KOPT-K1 (cell line): ENCODE measurements around the gene DUSP10.

Experiments used
- H3K27ac ChIP-seq: fragments of 200-600 bp; sonication (generic); 2 replicates; pipeline ENCODE4 v1.5.1; 2016; ENCODE audit warnings: antibody characterized with exemption, mild to moderate bottlenecking, low read depth, low read length; ENCODE audit not compliant: poor library complexity, severe bottlenecking
- H3K36me3 ChIP-seq: fragments of 200-600 bp; sonication (generic); 2 replicates; pipeline ENCODE4 v1.5.1; 2017; ENCODE audit warnings: antibody characterized with exemption, mild to moderate bottlenecking, low read length, moderate library complexity; ENCODE audit not compliant: insufficient read depth
- H3K9me3 ChIP-seq: fragments of 200-600 bp; sonication (generic); 2 replicates; pipeline ENCODE4 v1.5.1; 2017; ENCODE audit warnings: antibody characterized with exemption, low read length, mild to moderate bottlenecking; ENCODE audit not compliant: insufficient read depth, poor library complexity, severe bottlenecking

DUSP10 gene

GRCh38 chr1:221748981-221749380, 7.1 kb upstream of the DUSP10 start:
- Histone ChIP-seq H3K27ac (no peak overlapping the region), H3K9me3 (no peaks in the 10 kb centered on the region), H3K36me3 (no peaks in the 10 kb centered on the region)

GRCh38 chr1:221747839-221748238, 6.0 kb upstream of the DUSP10 start:
- no peak overlapping the region for H3K27ac ChIP-seq
- no peaks in the 10 kb centered on the region for H3K9me3 ChIP-seq

DNA sequence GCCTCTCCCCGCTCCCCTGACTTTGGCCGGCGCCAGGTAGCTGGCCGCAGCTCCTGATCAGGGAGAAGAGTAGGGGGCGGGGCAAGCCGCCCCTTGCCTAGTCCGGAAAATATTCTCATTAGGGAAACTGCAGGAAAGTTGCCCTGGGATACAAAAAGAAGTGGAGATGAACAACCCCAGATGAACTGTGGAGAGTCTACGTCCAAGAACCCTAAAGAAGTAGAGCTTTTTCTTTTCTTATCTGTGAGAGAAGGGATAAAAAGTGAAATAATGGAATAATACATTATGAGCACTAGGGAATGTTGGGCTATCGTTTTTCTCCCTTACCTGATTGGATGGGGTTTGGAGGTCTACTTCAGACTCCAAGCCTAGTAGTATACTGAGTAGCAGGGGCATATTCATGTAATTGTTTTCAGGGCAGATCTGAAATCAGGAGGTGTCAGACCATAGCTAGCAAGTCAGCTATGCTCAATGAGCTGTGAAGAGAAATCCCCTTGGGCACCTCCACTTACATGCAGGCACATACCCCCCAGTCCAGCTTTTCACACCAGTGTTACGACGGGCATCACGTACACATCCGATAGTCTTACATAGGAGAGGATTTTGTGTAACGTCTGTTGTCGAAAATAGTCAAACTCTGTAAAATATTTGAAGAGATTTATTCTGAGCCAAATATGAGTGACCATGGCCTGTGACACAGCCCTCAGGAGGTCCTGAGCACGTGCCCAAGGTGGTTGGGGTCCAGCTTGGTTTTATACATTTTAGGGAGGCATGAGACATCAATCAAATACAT, 1.7 kb upstream of the DUSP10 start:
- Histone ChIP-seq H3K27ac (peak overlapping the region; percentile 54), H3K9me3 (no peaks in the 10 kb centered on the region), H3K36me3 (no peaks in the 10 kb centered on the region)

More at GRCh38 chr1:221747839-221748238, 6.0 kb upstream of the DUSP10 start:
- H3K36me3 ChIP-seq = no peaks in the 10 kb centered on the region

DNA sequence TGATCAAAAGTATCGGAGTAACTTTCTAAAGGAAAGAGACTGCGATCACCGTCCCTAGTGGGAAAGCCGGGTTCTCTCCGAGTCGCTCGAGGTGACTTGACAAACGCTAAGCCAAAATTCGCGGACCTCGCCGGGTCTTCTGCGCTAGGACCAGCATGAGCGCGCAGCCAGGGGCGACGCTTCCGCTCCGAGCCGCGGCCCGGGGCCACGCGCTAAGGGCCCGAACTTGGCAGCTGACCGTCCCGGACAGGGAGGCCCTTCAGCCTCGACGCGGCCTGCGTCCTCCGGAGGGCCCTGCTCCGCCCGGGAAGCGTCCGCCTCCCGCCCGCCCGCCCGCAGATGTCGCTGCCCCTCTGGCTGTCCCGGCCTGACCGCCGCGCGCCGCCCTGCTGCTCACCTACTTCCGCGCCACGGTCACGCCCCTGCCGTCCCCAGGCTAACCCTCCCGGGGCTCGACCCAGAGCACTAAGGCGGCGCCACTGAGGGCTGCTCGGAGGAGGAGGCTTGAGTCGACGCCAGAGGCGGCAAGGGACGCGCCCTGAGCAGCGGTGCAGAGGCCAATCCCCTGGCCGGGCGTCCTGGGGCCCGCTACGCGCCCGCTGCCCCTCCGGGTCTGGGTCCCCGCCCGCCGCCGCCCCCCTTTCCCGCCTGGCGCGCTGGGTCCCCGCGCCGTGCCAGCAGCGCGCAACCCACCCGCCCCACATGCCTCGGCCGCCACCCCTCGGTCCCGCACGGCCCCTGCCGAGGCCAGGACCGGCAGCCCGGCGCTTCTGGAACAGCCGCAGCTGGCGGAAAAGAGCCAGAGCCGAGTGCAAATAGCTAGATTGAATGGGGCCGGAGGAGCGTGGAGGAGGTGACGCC, 896 bp upstream of the DUSP10 start:
- H3K9me3 ChIP-seq = no peaks in the 10 kb centered on the region
- peak overlapping the region; percentile 54 for H3K27ac ChIP-seq
- H3K36me3 ChIP-seq = no peaks in the 10 kb centered on the region

- Histone ChIP-seq H3K27ac (peak overlapping the region; percentile 66), H3K36me3 (no peaks in the 10 kb centered on the region), H3K9me3 (no peaks in the 10 kb centered on the region)
These were observed 741 bp downstream of the DUSP10 start for GRCh38 chr1:221740993-221741702.

- H3K27ac ChIP-seq = no peak overlapping the region
- no peaks in the 10 kb centered on the region for H3K36me3 ChIP-seq
- H3K9me3 ChIP-seq = no peaks in the 10 kb centered on the region
These were observed 1.4 kb downstream of the DUSP10 start for GRCh38 chr1:221740369-221740992.

GRCh38 chr1:221739677-221740025, 2.2 kb downstream of the DUSP10 start:
- no peaks in the 10 kb centered on the region for H3K9me3 ChIP-seq
- no peaks in the 10 kb centered on the region for H3K36me3 ChIP-seq
- H3K27ac ChIP-seq = no peak overlapping the region

- no peaks in the 10 kb centered on the region for H3K9me3 ChIP-seq
- no peaks in the 10 kb centered on the region for H3K36me3 ChIP-seq
- no peak overlapping the region for H3K27ac ChIP-seq
These were observed 2.7 kb downstream of the DUSP10 start for GRCh38 chr1:221739018-221739676.

DNA sequence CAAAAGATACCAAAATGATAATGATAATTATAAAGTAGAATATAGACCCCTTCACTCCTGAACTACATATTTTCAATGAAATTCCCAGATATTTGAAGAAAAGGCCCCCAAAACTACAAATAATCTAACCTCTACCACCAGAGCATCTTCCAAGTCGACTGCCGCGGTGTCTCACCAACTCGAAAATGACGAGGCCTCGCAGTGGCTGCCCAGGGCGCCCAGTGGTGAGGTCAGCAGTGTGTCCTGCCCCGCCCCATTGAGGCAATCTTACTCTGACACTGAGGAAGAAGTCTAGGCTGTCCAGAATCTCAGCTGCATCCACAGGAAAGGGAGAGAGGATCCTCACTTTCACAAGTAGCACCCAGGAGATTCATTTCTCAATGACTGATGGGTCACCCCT, 5.2 kb downstream of the DUSP10 start:
- no peak overlapping the region for H3K27ac ChIP-seq
- H3K36me3 ChIP-seq = no peaks in the 10 kb centered on the region
- H3K9me3 ChIP-seq = no peaks in the 10 kb centered on the region

DNA sequence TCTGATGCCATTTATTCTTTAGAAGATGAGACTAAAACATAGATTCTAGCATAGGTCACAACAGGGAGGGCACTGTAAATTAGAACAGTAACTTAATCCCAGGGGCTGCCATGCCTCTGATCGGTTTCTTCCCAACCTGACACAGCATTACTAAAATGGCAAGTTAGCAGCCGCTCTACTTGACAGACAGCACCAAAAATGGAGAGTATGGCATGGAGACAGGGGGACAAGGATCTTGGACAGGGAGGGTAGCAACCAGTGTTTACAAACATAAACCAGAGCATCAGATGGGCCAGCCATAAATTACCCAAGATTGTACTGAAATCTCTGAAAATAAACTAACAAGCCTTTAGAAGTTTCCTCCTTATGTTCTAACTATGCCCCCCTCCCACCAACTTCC, 5.9 kb downstream of the DUSP10 start:
- no peaks in the 10 kb centered on the region for H3K36me3 ChIP-seq
- H3K27ac ChIP-seq = no peak overlapping the region

DNA sequence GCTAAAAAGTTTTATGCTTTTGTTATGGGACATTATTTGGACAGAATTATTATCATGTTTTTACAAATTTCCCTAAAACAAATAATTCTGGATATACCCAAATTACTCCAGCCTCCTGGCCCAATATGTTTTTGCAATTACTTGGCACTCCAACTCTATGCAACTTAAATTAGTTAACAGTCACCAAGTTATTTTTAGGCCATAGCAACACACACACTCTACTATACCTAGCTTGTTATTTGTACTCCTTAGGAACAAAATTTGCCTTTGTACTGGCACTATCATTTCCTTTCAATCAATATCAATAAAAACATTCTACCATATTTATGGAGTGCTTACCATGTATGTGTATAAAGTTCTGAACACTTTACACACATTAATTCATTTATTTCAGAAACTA, 7.7 kb downstream of the DUSP10 start:
- Histone ChIP-seq H3K36me3 (no peaks in the 10 kb centered on the region), H3K27ac (no peak overlapping the region), H3K9me3 (no peaks in the 10 kb centered on the region)

More for the DNA sequence above, 5.9 kb downstream of the DUSP10 start:
- H3K9me3 ChIP-seq = no peaks in the 10 kb centered on the region

GRCh38 chr1:221732052-221732451, 9.8 kb downstream of the DUSP10 start:
- H3K9me3 ChIP-seq = no peaks in the 10 kb centered on the region
- H3K27ac ChIP-seq = no peak overlapping the region
- no peaks in the 10 kb centered on the region for H3K36me3 ChIP-seq

DNA sequence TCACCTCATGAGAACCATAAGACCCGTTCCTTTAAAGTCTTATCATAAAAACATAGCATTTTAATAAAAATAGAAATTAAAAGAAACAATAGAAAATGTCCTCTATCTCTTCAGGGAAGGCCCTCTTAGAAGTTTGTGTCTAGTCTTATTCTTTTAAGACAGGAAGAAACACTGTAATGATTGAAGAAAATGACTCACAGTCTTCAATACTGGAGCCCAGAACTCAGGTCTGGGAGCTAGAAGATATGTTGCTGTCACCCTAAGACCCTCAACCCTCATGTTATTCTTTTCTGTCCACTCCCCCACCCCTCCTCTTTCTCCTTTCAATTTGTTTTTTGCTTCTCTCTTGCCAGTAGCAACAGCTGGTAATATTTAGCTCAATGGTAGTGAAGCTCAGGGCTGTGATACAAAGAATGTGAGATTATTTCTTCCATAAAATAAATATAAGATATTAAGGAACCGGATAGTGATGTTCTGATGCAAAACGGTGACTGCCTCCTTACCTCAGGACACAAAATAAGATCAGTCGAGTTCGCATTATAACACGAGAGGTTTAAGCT, 12.0 kb downstream of the DUSP10 start:
- Histone ChIP-seq H3K9me3 (no peaks in the 10 kb centered on the region), H3K27ac (no peak overlapping the region), H3K36me3 (no peaks in the 10 kb centered on the region)

DNA sequence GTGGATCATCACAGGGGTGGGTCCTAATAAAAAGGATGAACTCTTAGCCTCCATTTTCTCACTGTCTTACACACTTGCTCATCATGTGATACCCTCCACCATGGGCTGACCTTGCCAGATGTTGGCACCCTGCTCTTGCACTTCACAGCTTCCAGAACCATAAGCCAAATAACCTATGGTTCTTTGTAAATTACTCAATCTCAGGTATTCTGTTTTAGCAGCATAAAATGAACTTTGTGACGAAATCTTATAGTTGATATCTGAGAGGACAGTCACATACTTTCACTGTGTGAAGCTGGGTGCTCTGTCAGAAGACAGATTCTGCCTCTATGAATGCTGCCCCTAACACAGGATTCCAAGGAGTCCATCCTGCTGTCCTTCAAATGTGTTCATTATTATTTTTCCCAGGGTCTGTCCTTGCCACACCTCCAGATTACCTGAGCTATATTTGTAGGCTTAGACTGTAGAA, 13.8 kb downstream of the DUSP10 start:
- peaks cover 11% of the 10 kb centered on the region for H3K9me3 ChIP-seq
- H3K36me3 ChIP-seq = no peaks in the 10 kb centered on the region
- no peak overlapping the region for H3K27ac ChIP-seq
